GM19025 (cell line): ENCODE measurements around the gene CASTOR1.
"Not testable (repeated sequence)": the region's sequence is repeated elsewhere in the genome, so short reads cannot be mapped to it uniquely, and the experiment has no call there.

ENCODE experiments used
- ATAC-seq: cut with Tn5 transposase; IDR thresholded peaks from one replicate; pipeline ENCODE4 v1.9.1; 2021; ENCODE audit warnings: mild to moderate bottlenecking, low read depth, moderate library complexity; ENCODE audit not compliant: unreplicated experiment

Gene CASTOR1

GRCh38 chr22:30289141-30289979, at the start of gene CASTOR1:
Gene CASTOR1, minus strand, starts transcription at chr22:30289505. Its CDS starts 8 bp downstream, at chr22:30289497.
- ATAC-seq: peak; percentile 60

- ATAC-seq: no peak
These were observed 49.5 kb upstream of the CASTOR1 start for GRCh38 chr22:30338802-30339201.

- ATAC-seq: not testable (repeated sequence)
These were observed 49.0 kb upstream of the CASTOR1 start for GRCh38 chr22:30338341-30338740.

GRCh38 chr22:30337461-30337778, 48.1 kb upstream of the CASTOR1 start:
- no peak for ATAC-seq

GRCh38 chr22:30336752-30337460, 47.6 kb upstream of the CASTOR1 start:
- ATAC-seq: no peak

GRCh38 chr22:30335236-30335635, 45.9 kb upstream of the CASTOR1 start:
- ATAC-seq: no peak

- ATAC-seq: no peak
These were observed 45.3 kb upstream of the CASTOR1 start for GRCh38 chr22:30334646-30335045.

- ATAC-seq: no peak
These were observed 44.4 kb upstream of the CASTOR1 start for GRCh38 chr22:30333707-30334087.

GRCh38 chr22:30332994-30333706, 43.8 kb upstream of the CASTOR1 start:
- no peak for ATAC-seq

GRCh38 chr22:30332551-30332950, 43.2 kb upstream of the CASTOR1 start:
- ATAC-seq: no peak

- ATAC-seq: no peak
These were observed 39.3 kb upstream of the CASTOR1 start for GRCh38 chr22:30328466-30329049.

GRCh38 chr22:30327864-30328345, 38.6 kb upstream of the CASTOR1 start:
- no peak for ATAC-seq

GRCh38 chr22:30326706-30327362, 37.5 kb upstream of the CASTOR1 start, which contains the start of gene TBC1D10A:
Gene TBC1D10A, minus strand, starts transcription at chr22:30326941. Its CDS starts 60 bp downstream, at chr22:30326881.
- peak; percentile 89 for ATAC-seq

GRCh38 chr22:30326255-30326705, 37.0 kb upstream of the CASTOR1 start:
- peak; percentile 21 for ATAC-seq

- no peak for ATAC-seq
These were observed 36.5 kb upstream of the CASTOR1 start for GRCh38 chr22:30325724-30326254.

GRCh38 chr22:30325065-30325720, 35.9 kb upstream of the CASTOR1 start:
- ATAC-seq: no peak

- no peak for ATAC-seq
These were observed 34.9 kb upstream of the CASTOR1 start for GRCh38 chr22:30324014-30324730.

GRCh38 chr22:30323246-30323645, 33.9 kb upstream of the CASTOR1 start:
- ATAC-seq: no peak

GRCh38 chr22:30321461-30321860, 32.2 kb upstream of the CASTOR1 start:
- no peak for ATAC-seq
